Measurements from ENCODE around the gene ALDH2.
"Not testable (repeated sequence)": the region's sequence is repeated elsewhere in the genome, so short reads cannot be mapped to it uniquely, and the experiment has no call there.

- not testable (repeated sequence) for TF ChIP-seq PPARA (CRISPR knock-in tag; IDR thresholded peaks at IDR 0.05; ENCODE audit: borderline replicate concordance); SNAI2 (CRISPR knock-in tag; IDR thresholded peaks at IDR 0.05); ZNF565 (CRISPR knock-in tag; conservative IDR thresholded peaks at IDR 0.05; ENCODE audit: low read depth); CSRNP3 (CRISPR knock-in tag; IDR thresholded peaks at IDR 0.05); ZNF70 (CRISPR knock-in tag; IDR thresholded peaks at IDR 0.05); ZFP3 (CRISPR knock-in tag; IDR thresholded peaks at IDR 0.05); OSR1 (CRISPR knock-in tag; IDR thresholded peaks at IDR 0.05); RARB (CRISPR knock-in tag; IDR thresholded peaks at IDR 0.05); CSDC2 (CRISPR knock-in tag; IDR thresholded peaks at IDR 0.05)
- TF ChIP-seq, protein P1, sequence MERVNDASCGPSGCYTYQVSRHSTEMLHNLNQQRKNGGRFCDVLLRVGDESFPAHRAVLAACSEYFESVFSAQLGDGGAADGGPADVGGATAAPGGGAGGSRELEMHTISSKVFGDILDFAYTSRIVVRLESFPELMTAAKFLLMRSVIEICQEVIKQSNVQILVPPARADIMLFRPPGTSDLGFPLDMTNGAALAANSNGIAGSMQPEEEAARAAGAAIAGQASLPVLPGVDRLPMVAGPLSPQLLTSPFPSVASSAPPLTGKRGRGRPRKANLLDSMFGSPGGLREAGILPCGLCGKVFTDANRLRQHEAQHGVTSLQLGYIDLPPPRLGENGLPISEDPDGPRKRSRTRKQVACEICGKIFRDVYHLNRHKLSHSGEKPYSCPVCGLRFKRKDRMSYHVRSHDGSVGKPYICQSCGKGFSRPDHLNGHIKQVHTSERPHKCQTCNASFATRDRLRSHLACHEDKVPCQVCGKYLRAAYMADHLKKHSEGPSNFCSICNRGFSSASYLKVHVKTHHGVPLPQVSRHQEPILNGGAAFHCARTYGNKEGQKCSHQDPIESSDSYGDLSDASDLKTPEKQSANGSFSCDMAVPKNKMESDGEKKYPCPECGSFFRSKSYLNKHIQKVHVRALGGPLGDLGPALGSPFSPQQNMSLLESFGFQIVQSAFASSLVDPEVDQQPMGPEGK (CRISPR knock-in tag; IDR thresholded peaks at IDR 0.05; ENCODE audit: borderline replicate concordance) = not testable (repeated sequence)
- TF ChIP-seq, protein P2, sequence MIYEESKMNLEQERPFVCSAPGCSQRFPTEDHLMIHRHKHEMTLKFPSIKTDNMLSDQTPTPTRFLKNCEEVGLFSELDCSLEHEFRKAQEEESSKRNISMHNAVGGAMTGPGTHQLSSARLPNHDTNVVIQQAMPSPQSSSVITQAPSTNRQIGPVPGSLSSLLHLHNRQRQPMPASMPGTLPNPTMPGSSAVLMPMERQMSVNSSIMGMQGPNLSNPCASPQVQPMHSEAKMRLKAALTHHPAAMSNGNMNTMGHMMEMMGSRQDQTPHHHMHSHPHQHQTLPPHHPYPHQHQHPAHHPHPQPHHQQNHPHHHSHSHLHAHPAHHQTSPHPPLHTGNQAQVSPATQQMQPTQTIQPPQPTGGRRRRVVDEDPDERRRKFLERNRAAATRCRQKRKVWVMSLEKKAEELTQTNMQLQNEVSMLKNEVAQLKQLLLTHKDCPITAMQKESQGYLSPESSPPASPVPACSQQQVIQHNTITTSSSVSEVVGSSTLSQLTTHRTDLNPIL (CRISPR knock-in tag; IDR thresholded peaks at IDR 0.05; ENCODE audit: low read depth) = not testable (repeated sequence)
Measured at GRCh38 chr12:111829635-111830034, 62.9 kb downstream of the ALDH2 start.
